IPS-NIHi11 (cell line): Measurements from ENCODE around the gene GSTA1.
"Not testable (repeated sequence)": the region's sequence is repeated elsewhere in the genome, so short reads cannot be mapped to it uniquely, and the experiment has no call there.

Experiments
- DNase-seq: peaks from one replicate; pipeline ENCODE4 v3.0.0; 2012; ENCODE audit warnings: mixed read lengths, low spot score

Gene GSTA1

DNA sequence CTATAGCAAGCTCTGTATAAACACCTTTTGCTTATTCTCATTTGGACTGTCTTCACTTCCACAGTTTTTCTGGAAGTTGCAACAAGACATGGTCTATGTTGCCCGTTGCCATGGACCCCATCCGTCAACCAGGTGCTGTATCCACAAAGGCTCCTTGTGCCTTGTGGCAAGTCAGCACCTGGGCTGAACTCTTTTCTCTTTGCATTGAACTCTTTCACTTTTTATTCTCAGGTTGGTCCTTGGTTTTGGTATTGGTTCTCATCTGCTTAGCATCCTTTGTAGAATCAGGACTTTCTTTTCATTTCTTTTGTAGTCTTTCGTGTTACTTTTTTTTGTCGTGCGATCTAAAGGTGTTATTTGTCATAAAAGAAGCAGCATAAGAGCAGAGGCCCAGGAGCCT is 5.0 kb upstream of the GSTA1 start:
- no peak for DNase-seq

DNA sequence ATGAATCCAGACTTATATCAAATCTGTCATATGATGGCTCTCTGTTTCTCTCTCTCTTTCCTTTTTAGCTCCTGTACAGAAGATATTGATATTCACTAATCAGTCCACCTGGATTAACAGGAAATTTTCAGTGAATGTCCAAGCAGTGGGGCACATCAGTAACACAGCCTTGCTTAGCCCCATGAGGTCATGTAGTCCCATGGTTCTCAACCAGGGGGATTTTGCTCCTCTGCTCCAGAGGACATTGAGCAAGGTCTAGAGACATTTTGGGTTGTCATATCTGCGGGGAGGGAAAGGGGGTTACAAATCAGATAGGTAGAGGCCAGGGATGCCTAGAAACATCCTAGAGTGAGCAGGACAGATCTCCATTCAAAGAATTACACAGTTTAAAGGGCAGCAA is 810 bp downstream of the GSTA1 start:
- DNase-seq = no peak

GRCh38 chr6:52801188-52801841 is 2.3 kb downstream of the GSTA1 start:
- no peak for DNase-seq

DNA sequence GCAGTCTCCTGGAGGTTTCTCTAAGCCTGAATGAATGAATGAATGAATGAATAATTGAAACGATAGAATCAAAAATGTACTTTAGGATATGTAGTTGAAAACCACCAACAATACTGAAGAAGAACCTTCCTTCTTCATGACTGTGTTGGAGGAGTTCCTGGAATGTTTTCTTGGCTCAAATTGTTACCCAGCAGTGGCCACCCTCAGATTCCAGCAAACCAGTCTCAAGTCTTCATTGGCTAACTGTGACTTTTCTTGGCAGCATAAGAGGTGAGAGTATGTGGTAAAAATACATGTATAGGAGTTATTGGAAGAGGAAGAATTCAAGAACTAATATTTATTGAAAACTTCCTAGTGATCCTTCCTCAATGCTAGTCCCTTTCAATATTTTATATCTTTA is 4.3 kb downstream of the GSTA1 start:
- not testable (repeated sequence) for DNase-seq

DNA sequence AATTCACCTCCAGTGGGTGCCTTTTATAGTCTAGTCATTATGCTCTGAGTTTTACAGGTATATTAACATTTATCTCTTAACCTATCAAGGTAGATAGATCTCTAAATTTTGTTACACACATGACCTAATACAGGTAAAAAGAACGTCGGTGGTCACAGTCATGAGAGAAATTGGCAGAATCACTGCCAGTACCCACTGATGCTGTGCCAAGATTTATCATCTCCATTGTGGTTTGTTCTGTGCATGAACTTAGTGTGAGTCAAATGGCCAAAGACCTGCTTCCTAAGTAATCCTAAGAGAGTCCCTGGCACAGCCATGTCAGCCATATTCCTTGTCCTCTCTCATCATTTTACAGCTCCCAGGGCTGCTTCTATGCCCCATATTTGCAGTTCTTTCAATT is 9.2 kb downstream of the GSTA1 start:
- DNase-seq = not testable (repeated sequence)

DNA sequence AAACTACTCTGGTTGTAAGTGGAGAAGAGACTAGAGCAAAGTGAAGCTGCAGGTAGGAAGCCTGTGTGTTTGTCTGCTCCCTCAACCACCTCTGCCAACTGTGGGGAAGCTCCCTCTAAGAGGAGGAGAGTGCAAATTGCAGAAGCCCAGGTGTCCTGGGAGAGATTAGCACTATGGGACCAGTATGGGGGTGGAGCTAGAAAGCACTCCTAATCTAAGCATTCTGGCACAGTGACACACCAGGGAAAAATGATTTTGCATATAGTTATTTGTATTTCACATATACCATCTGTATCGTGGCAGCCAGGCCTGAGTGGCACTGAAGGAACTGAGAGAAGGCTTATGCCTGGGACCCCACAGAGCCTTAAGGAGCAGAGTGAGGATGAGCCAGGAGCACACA is 12.8 kb downstream of the GSTA1 start:
- no peak for DNase-seq

GRCh38 chr6:52789658-52790057 is 14.0 kb downstream of the GSTA1 start:
- not testable (repeated sequence) for DNase-seq

DNA sequence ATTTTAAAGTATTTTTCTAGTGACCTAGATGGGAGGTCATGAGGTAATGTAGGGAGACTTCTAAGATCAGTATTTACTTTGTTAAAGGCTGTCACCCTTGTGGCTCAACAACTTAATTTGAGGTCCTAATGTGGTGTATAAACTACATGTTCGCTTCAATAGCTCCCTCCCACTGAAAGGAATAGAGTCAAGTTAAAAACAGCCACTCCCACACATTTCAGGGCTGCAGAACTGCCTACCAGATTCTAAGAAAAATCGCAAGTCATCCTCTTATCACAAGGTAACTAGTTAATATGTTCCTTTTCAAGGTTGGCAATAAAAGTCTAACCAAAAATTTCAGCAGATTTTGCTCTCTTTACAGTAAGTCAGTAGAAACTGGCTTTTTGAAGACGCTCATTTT is 15.1 kb downstream of the GSTA1 start:
- DNase-seq = no peak

- DNase-seq = no peak
Observed at GRCh38 chr6:52787917-52788316, 15.7 kb downstream of the GSTA1 start.

- DNase-seq = no peak
Observed at GRCh38 chr6:52786249-52786956, 17.2 kb downstream of the GSTA1 start.

DNA sequence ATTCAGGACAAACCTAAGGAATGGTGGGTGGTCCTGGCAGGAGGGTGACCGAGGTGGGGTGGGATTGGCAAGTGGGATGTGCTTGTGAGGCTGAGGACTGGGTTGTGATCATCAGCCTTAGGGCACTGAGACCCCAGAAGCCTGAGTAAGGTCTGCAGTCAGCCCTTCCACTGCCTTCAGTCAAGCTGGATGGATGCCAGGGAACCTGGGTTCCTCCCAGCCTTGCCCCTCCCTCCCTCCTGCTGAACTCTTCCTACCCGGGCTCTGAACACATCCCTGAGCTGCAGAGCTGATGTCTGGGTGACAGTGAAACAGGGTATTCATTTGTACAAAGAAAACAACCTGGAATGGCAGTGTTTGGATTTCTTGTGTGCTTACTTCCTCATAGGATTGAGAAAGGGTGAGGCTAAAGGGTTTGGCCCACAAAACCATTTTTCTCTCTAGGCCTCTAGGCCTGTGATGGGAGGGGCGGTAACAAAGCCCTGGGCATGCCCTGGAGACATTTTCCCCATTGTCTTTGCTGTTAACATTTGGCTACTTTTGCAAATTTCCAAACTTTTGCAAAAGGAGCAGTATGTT is 20.8 kb downstream of the GSTA1 start:
- DNase-seq = not testable (repeated sequence)

- not testable (repeated sequence) for DNase-seq
Observed at GRCh38 chr6:52782209-52782608, 21.4 kb downstream of the GSTA1 start.

DNA sequence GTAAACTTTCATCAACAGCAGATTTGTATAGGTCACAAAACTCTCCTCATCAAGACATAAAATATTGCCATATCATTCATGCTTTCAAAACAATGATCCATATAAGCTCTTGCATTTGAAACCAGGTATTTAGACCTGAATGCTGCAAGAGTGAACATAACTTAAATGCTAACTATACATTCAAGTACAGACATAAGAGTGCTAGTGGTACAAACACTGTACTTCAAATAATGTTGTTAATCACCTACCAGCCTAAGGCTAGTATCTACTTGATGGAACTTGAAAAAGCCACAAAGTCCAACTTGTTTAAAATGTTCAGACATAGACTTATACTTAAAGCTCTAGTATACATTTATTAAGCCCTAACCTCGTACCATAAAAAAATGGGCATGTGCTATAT is 24.4 kb downstream of the GSTA1 start:
- no peak for DNase-seq

DNA sequence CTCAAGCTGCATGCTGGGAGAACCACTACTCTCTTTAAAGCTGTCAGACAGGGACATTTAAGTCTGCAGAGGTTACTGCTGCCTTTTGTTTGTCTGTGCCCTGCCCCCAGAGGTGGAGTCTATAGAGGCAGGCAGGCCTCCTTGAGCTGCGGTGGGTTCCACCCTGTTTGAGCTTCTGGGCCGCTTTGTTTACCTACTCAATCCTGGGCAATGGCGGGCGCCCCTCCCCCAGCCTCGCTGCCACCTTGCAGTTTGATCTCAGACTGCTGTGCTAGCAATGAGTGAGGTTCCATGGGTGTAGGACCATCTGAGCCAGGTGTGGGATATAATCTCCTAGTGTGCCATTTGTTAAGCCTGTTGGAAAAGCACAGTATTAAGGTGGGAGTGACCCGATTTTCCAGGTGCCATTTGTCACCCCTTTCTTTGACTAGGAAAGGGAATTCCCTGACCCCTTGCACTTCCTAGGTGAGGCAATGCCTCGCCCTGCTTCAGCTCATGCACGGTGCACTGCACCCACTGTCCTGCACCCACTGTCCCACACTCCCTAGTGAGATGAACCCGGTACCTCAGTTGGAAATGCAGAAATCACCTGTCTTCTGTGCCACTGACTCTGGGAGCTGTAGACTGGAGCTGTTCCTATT is 26.8 kb downstream of the GSTA1 start:
- not testable (repeated sequence) for DNase-seq

- not testable (repeated sequence) for DNase-seq
Observed at GRCh38 chr6:52769399-52769798, 34.2 kb downstream of the GSTA1 start.

DNA sequence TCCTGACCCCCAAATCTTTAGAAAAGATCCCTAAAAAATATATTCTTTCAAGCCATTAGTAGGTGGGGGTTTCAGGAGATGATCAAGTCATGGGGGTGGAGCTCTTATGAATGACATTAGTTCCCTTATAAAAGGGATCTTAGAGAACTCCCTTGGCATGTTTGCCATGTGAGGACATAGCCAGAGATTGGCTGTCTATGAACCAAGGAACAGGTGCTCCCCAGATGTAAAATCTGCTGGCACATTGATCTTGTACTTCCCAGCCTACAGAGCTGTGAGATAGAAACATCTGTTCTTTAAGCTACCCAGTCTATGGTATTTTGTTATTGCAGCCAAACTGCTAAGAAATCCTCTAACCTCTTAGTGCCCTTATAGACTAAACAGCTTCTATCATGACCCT is 36.0 kb downstream of the GSTA1 start:
- DNase-seq = not testable (repeated sequence)

- DNase-seq = peak; percentile 11
Observed at GRCh38 chr6:52763322-52763916, 40.2 kb downstream of the GSTA1 start, which contains the start of gene GSTA2. TSS of gene GSTA2 (minus strand) at chr6:52763475. CDS start at chr6:52757947, 5,528 bp downstream.

GRCh38 chr6:52761673-52762491 is 41.7 kb downstream of the GSTA1 start:
- DNase-seq = not testable (repeated sequence)

DNA sequence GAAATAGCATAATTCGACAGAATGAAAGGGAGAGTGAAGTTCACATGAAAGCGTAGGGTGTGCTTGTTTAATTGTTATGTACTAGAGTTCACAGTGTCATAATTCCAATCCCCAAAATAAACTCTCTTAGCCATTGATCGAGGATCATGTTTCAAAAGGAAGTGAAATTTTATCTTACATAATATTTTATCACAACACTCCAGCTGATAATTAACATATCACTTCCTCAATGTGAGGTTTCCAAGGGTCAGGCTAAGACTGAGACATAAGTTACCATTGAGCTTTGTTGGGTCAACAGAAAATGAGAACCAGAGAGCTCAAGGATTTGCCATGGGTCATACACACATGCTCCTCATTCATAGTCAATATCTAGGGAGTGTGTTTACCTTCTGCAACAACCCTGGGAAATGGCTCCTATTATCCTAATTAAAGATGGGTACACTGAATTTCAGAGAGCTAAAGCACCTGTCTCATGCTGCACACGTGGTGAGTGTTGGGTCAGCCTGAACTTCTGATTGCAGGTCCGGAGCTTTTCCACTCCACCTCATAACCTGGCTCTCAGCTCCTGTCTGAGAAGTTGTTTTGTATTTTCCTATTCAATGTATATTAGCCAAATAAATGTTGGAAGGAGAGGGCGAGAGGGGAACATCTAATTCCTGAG is 43.4 kb downstream of the GSTA1 start:
- no peak for DNase-seq

GRCh38 chr6:52759085-52759484 is 44.5 kb downstream of the GSTA1 start:
- DNase-seq = no peak
